NCI-H2196 treated with DMSO at 0.1 percent for 48 hours (cell line): ENCODE results near the gene ATG4C.

Source experiments
- DNase-seq: peaks from one replicate; lab custom pipeline; 2025; ENCODE audit not compliant: unreplicated experiment; lab: John Stamatoyannopoulos, UW

ATG4C gene

GRCh38 chr1:62836856-62837540 lies 53.1 kb downstream of the ATG4C start:
- DNase-seq, result no peak

- no peak for DNase-seq
Measured at GRCh38 chr1:62840555-62840954, 56.6 kb downstream of the ATG4C start.

GRCh38 chr1:62841587-62842169 lies 57.7 kb downstream of the ATG4C start:
- peak; percentile 35 for DNase-seq

- no peak for DNase-seq
Measured at GRCh38 chr1:62844030-62844429, 60.1 kb downstream of the ATG4C start.

GRCh38 chr1:62849031-62849430 lies 65.1 kb downstream of the ATG4C start:
- DNase-seq, result no peak

- no peak for DNase-seq
Measured at GRCh38 chr1:62852253-62852652, 68.3 kb downstream of the ATG4C start.

GRCh38 chr1:62856960-62857359 lies 73.0 kb downstream of the ATG4C start:
- no peak for DNase-seq

- DNase-seq, result no peak
Measured at GRCh38 chr1:62869217-62869754, 85.4 kb downstream of the ATG4C start.

- no peak for DNase-seq
Measured at GRCh38 chr1:62870148-62870547, 86.2 kb downstream of the ATG4C start.

GRCh38 chr1:62875676-62876075 lies 91.7 kb downstream of the ATG4C start:
- no peak for DNase-seq

GRCh38 chr1:62876535-62876934 lies 92.6 kb downstream of the ATG4C start:
- no peak for DNase-seq

- no peak for DNase-seq
Measured at GRCh38 chr1:62877579-62877978, 93.6 kb downstream of the ATG4C start.

GRCh38 chr1:62879962-62880361 lies 96.0 kb downstream of the ATG4C start:
- no peak for DNase-seq

- no peak for DNase-seq
Measured at GRCh38 chr1:62882201-62883104, 98.5 kb downstream of the ATG4C start.

GRCh38 chr1:62884156-62884740 lies 100.3 kb downstream of the ATG4C start:
- no peak for DNase-seq

GRCh38 chr1:62887799-62888507 lies 104.0 kb downstream of the ATG4C start:
- no peak for DNase-seq

- no peak for DNase-seq
Measured at GRCh38 chr1:62891956-62892562, 108.1 kb downstream of the ATG4C start.

- no peak for DNase-seq
Measured at GRCh38 chr1:62897788-62898187, 113.9 kb downstream of the ATG4C start.

GRCh38 chr1:62900566-62900965 lies 116.6 kb downstream of the ATG4C start:
- DNase-seq, result no peak

GRCh38 chr1:62901650-62902049 lies 117.7 kb downstream of the ATG4C start:
- DNase-seq, result no peak
